RKO (cell line): ENCODE measurements around the gene CELSR2.

Experiments used
- DNase-seq: peaks from one replicate; pipeline ENCODE4 v3.0.0-alpha.2; 2016; ENCODE audit warnings: low spot score

The CELSR2 gene

GRCh38 chr1:109252167-109252892, 3.0 kb downstream of the CELSR2 start:
- DNase-seq, result no peak

- no peak for DNase-seq
Observed at GRCh38 chr1:109252893-109253802, 3.8 kb downstream of the CELSR2 start.

- no peak for DNase-seq
Observed at GRCh38 chr1:109253803-109254620, 4.7 kb downstream of the CELSR2 start.

- DNase-seq, result no peak
Observed at GRCh38 chr1:109254621-109255096, 5.3 kb downstream of the CELSR2 start.

DNA sequence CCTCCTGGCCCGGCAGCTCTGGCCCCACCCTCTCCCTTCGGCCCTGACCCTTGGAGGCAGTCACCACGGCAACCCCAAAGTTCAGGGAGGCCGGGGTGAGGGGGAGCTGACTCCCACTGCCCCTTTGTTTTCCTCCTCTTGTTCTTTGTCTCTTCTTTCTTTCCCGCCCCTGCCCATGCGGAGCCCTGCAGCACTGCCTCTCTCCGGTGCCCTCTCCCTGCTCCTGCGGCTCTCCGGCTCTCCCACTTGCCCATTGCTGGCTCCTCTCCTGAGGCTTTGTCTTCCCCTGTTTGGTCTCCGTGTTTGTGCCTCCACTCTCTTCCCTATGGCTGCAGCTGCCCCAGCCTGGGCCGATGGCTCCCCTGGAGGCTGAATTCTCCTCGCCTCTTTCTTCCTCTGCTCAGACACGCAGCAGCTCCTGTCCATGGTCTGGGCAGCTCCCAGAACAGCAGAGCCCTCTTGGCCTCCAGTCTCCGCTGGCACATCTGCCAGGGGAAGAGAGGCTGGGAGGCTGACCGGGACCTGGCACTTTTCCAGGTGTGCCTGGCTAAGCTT, 5.8 kb downstream of the CELSR2 start:
- no peak for DNase-seq

DNA sequence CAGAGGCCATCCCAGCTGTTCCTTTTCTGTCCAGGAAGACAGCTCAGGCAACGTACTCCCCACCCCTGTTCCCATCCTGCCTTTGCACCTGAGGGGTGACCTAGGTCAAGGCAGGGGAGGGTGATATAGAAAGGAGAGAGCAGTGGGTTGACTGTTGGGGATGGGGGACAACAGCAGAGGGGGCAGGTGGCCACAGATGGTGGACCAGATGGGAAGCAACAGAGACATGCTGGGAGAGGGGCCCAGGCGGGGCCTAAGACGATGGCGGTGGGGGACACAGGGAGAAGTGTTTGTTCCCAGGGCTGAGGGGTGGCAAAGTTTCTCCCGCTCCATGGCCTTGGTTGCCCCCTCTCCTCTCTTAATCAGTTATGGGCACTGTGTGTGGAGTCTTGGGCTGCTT, 6.3 kb downstream of the CELSR2 start:
- DNase-seq, result no peak

GRCh38 chr1:109256085-109256484, 6.7 kb downstream of the CELSR2 start:
- no peak for DNase-seq

DNA sequence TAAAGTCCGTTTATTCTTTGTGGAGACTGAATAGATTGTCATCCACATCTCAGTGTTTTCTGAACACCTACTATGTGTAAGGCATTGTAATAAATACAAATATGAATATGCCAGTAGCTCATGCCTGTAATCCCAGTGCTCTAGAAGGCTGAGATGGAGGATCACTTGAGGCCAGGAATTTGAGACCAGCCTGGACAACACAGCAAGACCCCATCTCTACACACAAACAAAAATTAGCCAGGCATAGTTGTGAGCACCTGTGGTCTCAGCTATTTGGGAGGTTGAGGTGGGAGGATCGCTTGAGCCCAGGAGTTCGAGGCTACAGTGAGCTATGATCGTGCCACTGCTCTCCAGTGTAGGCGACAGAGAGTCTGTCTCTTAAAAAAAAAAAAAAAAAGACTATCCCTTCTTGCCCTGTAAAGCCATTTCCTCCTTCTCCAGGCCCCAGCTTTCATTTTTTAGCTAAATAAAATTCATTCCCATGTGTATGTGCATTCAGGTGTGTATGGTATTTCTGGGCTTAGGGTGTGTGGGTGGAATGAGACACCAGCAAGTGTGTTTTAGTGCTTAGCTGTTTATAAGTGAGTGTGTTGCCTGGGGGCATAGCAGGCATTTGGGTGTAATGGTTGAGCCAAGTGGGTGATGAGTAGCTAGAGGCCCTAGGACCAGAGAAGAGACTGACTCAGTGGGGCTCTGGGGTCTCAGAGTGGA, 7.8 kb downstream of the CELSR2 start:
- DNase-seq, result no peak

GRCh38 chr1:109257682-109258421, 8.5 kb downstream of the CELSR2 start:
- DNase-seq, result no peak

DNA sequence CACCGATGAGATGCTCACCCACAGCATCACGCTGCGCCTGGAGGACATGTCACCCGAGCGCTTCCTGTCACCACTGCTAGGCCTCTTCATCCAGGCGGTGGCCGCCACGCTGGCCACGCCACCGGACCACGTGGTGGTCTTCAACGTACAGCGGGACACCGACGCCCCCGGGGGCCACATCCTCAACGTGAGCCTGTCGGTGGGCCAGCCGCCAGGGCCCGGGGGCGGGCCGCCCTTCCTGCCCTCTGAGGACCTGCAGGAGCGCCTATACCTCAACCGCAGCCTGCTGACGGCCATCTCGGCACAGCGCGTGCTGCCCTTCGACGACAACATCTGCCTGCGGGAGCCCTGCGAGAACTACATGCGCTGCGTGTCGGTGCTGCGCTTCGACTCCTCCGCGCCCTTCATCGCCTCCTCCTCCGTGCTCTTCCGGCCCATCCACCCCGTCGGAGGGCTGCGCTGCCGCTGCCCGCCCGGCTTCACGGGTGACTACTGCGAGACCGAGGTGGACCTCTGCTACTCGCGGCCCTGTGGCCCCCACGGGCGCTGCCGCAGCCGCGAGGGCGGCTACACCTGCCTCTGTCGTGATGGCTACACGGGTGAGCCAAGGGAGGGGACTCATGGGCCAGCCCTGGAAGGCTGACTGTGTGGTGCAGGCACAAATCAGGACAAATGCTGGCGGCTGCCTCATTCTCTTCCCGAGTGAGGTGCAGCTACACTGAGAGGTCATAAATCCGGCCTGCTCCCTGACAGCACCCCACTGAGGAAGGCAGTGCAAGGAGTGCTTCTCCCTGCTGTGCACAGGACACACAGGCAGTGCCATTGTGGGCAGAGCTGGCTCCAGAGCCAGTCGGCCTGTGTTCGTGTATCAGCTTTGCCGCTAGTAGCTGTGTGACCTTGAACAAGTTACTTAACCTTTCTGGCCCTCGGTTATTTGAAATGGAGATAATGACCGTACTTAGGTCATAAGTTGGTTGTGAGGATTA, 9.4 kb downstream of the CELSR2 start:
- DNase-seq, result no peak

DNA sequence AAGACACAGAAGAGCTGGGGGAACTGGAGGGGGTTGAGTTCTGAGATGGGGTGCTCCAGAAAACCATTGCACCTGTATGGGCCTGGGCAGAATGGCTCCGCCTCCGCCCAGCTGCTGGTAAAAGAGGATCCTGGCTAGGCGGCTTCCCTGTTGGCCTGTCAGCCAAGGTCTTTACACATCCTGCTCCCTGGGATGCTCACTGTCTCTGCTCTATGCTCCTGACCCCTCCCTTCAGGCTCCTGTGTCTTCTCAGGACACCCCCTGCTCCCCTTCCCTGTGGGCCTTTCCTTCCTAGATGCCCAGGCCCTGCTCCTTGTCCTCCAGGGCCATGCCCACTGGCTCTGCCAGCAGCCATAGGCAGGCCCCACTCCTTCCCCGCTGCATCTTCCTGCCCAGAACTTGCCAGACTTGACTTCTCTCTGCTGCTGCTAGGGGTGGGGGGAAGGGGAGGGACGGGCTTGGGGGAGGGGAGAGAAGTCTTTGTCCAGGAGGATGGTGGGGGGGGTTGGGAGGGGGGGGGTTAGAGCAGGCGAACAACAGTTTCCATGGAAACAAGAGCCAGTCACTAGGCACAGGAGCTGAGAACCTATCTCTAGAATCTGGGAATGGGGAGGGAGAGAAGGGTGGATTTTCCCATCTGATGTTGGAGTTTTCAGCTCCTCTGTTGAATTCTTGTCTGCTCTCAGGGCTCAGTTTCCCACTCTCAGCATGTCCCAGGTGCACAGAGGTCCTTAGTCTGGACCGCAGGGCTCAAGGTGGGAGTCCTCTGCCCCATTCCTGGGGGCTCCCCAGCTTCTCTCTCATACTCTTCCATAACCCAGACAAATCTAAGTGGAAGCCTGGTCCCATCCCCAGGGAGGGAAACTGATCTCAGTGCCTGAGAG, 10.6 kb downstream of the CELSR2 start:
- DNase-seq, result no peak

- no peak for DNase-seq
Observed at GRCh38 chr1:109261006-109261405, 11.7 kb downstream of the CELSR2 start.

DNA sequence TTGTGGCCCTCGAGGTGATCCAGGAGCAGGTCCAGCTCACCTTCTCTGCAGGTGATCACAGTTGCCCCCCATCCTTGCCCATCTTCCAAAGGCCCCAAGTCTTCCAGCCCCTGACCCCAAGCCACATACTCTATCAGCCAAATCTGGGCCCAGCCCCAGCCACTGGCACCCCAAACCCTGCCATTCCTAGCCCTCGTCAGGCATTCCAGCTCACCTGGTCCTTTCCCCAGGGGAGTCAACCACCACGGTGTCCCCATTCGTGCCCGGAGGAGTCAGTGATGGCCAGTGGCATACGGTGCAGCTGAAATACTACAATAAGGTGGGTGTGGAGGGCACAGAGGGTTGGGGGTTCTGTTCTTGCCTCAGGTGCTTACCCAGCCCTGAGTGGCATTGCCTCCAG, 12.2 kb downstream of the CELSR2 start:
- no peak for DNase-seq

- no peak for DNase-seq
Observed at GRCh38 chr1:109262231-109263055, 13.1 kb downstream of the CELSR2 start.

DNA sequence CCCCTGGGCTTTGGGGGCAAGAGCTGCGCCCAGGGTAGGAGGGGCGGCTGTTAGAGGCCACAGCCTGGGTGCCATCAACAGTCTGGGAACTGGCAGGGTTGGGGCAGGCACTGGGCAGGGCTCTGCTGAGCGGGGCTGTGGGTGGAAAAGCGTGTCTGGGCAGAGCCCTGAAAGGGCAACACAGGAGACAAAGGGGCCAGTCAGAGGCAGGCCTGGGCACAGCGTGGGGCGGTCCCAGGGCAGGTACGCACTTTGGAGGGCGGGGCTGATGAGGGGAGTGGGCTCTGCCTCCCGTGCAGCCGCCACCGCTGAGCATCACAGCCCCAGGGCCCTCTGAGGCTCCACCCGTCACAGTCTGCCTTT, 13.9 kb downstream of the CELSR2 start:
- DNase-seq, result no peak

DNA sequence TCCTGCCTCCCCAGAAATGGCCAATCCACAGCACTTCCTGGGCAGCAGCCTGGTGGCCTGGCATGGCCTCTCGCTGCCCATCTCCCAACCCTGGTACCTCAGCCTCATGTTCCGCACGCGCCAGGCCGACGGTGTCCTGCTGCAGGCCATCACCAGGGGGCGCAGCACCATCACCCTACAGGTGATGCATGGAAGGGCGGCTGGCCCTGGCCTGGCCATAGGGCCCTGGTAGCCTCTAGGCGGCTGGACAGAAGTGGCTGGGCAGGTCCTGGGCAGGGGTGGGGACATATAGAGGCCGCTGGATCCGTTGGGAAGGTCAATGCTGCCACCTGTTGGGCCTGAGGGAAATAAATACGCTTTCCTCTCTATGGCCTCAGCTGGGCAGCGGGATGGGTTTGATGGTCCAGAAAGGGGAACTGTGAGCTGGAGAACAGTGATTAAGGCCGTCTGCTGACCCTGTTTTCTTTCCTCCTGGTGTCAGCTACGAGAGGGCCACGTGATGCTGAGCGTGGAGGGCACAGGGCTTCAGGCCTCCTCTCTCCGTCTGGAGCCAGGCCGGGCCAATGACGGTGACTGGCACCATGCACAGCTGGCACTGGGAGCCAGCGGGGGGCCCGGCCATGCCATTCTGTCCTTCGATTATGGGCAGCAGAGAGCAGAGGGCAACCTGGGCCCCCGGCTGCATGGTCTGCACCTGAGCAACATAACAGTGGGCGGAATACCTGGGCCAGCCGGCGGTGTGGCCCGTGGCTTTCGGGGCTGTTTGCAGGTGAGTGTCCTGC, 14.4 kb downstream of the CELSR2 start:
- peak; percentile 74 for DNase-seq

DNA sequence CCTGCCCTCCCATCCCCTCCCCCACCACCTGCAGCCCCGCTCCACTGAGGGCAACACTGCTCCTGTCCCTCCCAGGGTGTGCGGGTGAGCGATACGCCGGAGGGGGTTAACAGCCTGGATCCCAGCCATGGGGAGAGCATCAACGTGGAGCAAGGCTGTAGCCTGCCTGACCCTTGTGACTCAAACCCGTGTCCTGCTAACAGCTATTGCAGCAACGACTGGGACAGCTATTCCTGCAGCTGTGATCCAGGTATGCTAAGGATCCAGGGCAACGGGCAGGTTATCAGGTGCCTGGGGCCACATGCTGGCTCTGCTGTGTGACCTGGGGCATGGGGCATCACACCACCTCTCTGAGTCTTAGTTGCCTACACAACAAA, 15.0 kb downstream of the CELSR2 start:
- DNase-seq, result no peak
